ENCODE measurements around the gene THAP4. TPM values are rescaled to one million over a fixed set of nuclear protein-coding genes. Genes with fewer than 3 reads are reported as not detected.

Gene THAP4
- total RNA-seq, 1 experiment from 2014 or later, result 71.2 TPM

DNA sequence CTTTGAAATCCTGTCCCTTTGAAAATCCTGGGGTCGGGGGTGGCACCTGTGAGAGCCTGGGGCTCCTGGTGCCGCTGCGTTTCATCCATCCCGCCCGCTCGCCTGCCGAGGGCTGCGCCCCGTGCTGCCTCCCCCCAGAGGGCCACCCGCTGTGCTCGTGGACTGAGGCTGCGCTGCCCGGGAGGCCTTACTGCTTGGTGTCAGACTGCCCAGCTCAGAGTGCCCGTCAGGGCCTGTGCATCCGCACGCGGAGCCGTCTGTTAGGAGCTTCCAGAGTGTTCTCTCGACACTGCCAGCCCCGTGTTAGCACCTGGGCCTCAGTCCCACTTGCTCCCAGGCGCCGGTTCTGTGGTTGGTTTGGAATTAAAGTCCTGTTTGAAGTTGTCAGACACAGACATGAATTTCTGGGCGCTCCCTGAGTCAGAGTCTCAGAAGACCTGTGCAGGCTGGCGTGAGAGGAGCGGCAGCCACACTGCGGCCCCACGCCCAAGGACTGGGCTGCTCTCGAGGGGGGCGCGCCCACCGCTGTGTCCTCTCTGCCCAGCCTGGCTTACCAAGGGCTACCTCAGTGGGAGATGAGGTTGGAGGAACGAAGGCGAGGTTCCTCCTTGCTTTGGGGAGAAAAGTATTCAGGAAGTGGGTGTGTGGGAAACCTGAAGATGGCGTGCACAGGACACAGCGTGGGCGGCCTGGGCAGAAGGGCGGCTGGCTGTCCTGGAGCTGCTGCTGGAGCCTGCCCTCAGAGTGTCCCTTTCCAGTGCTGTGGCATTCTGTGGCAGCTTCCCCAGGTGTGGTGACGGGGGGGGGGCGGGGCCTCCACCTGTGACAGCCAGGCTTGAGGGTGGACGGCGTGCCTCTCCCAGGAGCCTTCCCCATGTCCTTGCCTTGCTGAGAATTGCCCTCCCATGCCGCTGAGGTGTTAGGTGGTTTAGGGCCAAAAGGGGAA lies 35.6 kb upstream of the THAP4 start (continued):
- TF ChIP-seq SRF (IDR thresholded peaks at IDR 0.05; ENCODE audit: low read depth), result no peak
- no peak for TF ChIP-seq YY1 (IDR thresholded peaks at IDR 0.05; ENCODE audit: extremely low read depth, insufficient replicate concordance, low read depth, low read length)
- TF ChIP-seq ELF1 (IDR thresholded peaks at IDR 0.05; ENCODE audit: borderline replicate concordance, low read depth), result no peak

DNA sequence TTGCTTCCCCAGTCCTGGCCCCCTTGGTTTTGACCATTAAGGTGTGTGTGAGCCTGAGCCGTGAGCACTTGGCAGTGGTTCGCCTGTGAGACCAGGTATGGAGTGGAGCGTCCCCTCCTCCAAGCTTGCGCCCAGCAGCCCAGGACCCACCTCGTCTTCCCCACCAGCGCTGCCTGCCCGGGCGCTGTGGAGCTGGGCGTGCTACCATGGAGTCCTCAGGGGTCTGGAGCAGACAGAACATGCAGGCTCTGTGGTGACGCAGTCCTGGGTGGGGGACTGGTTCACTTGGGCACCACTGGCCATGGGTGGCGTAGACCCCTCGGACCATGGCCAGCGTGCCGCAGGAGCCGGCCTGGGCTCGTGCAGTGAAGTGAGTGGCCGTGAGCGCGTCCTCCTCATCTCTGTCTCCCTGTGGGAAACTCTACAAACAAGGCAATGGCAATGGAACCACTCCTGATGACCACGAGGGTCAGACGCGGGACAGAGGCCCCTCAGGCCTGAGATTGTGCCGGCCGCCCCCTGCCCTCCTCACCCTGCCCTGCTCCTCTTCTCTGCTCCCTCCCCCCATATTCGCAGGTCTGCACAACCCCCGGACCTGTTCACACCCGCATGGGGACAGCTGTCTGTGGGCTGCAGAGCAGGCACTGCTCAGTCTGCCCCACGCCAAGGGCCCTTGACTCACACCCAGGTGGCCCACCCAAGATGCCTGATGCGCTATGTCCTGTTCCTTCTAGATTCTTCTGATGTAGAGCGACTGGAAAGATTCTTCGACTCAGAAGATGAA lies 34.7 kb upstream of the THAP4 start:
- intact Hi-C loops (cut with micrococcal nuclease), result no loop called here
- POLR2A ChIA-PET, result no interaction called here
- peaks cover 0 to 3% of the 10 kb centered on the region in 2 experiments; a peak in 2 of 4 replicates for H3K4me1 ChIP-seq (ENCODE audit: control insufficient read depth in 1 of 2, insufficient read depth in 2 of 2, low read length in 2 of 2)

More for the DNA sequence above, 34.7 kb upstream of the THAP4 start:
- Histone ChIP-seq H3K9me3 (ENCODE audit: control insufficient read depth in 1 of 2, insufficient read depth in 1 of 2, low read depth in 1 of 2, low read length in 2 of 2) (no peaks in the 10 kb centered on the region), H3K36me3 (ENCODE audit: control insufficient read depth in 1 of 2, insufficient read depth in 2 of 2, low read length in 2 of 2) (peaks cover 14 to 16% of the 10 kb centered on the region in 2 experiments; a peak in 3 of 4 replicates), H3K4me2 (ENCODE audit: low read length) (no peak overlapping the region), H3K4me3 (replicated peaks in 1 of 2; ENCODE audit: low read depth in 1 of 2, low read length in 2 of 2) (no peak overlapping the region), H3K27ac (ENCODE audit: low read depth, low read length) (no peak overlapping the region), H3K27me3 (ENCODE audit: insufficient read depth, low read length) (no peaks in the 10 kb centered on the region), H3K9ac (ENCODE audit: low read length) (no peak overlapping the region), H2AFZ (ENCODE audit: low read depth, low read length, poor library complexity, severe bottlenecking) (no peak overlapping the region), H3K79me2 (ENCODE audit: insufficient read depth, low read length) (no peaks in the 10 kb centered on the region), H3K9me2 (ENCODE audit: insufficient read depth) (no peaks in the 10 kb centered on the region), H4K20me1 (ENCODE audit: insufficient read depth) (no peaks in the 10 kb centered on the region)
- TF ChIP-seq, protein P1, sequence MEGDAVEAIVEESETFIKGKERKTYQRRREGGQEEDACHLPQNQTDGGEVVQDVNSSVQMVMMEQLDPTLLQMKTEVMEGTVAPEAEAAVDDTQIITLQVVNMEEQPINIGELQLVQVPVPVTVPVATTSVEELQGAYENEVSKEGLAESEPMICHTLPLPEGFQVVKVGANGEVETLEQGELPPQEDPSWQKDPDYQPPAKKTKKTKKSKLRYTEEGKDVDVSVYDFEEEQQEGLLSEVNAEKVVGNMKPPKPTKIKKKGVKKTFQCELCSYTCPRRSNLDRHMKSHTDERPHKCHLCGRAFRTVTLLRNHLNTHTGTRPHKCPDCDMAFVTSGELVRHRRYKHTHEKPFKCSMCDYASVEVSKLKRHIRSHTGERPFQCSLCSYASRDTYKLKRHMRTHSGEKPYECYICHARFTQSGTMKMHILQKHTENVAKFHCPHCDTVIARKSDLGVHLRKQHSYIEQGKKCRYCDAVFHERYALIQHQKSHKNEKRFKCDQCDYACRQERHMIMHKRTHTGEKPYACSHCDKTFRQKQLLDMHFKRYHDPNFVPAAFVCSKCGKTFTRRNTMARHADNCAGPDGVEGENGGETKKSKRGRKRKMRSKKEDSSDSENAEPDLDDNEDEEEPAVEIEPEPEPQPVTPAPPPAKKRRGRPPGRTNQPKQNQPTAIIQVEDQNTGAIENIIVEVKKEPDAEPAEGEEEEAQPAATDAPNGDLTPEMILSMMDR (IDR thresholded peaks at IDR 0.05 in 2 of 3, conservative IDR thresholded peaks at IDR 0.05 in 1 of 3; ENCODE audit: borderline replicate concordance in 1 of 3, insufficient read depth in 1 of 3, low read depth in 2 of 3, low read length in 2 of 3), result no peak
- TF ChIP-seq POLR2A (IDR thresholded peaks at IDR 0.05; ENCODE audit: borderline replicate concordance, extremely low read depth, insufficient read depth, insufficient read length) (no peak), RAD21 (IDR thresholded peaks at IDR 0.05; ENCODE audit: low read depth) (no peak), ZFX (IDR thresholded peaks at IDR 0.05) (no peak), TCF7L2 (IDR thresholded peaks at IDR 0.05; ENCODE audit: borderline replicate concordance, extremely low read depth, insufficient read depth, insufficient read length) (no peak), SIN3A (IDR thresholded peaks at IDR 0.05; ENCODE audit: low read depth) (no peak), ZBTB33 (IDR thresholded peaks at IDR 0.05; ENCODE audit: extremely low read depth, insufficient replicate concordance, low read length) (no peak), SP1 (IDR thresholded peaks at IDR 0.05; ENCODE audit: low read depth) (no peak), EGR1 (IDR thresholded peaks at IDR 0.05; ENCODE audit: low read depth) (no peak), CBX3 (IDR thresholded peaks at IDR 0.05; ENCODE audit: low read depth) (no peak), EZH2phosphoT487 (IDR thresholded peaks at IDR 0.05; ENCODE audit: borderline replicate concordance) (no peak), ATF3 (IDR thresholded peaks at IDR 0.05) (no peak), SRF (IDR thresholded peaks at IDR 0.05; ENCODE audit: low read depth) (no peak), JUND (IDR thresholded peaks at IDR 0.05) (no peak), CEBPB (IDR thresholded peaks at IDR 0.05; ENCODE audit: low read depth) (no peak), MAX (IDR thresholded peaks at IDR 0.05) (no peak), ELF1 (IDR thresholded peaks at IDR 0.05; ENCODE audit: borderline replicate concordance, low read depth) (no peak), YY1 (IDR thresholded peaks at IDR 0.05; ENCODE audit: extremely low read depth, insufficient replicate concordance, low read depth, low read length) (no peak)
- no peak for ATAC-seq
- DNase-seq (ENCODE audit: low read depth, low spot score), result no peak
- no TSS peak for BruUV-seq (replicated peaks)
- RAD21 ChIA-PET (ENCODE audit: low non-redundant PET in 1 of 2, low total read pairs in 2 of 2, uncharacterized antibody in 2 of 2, unreplicated experiment in 2 of 2), result no interaction called here
- CTCF ChIA-PET, result no interaction called here

Measured in HCT116 (cell line).